Stimulated activated CD8-positive, alpha-beta memory T cell treated with anti-CD3 and anti-CD28 coated beads, Interleukin-7, amount 100 ng/mL, for 1 hour (primary cell): Measurements from ENCODE around the gene KRTCAP3.

ENCODE experiments used
- DNase-seq, 2 donors: peaks; one replicate each; pipeline ENCODE4 v3.0.0-alpha.2; 2020; ENCODE audit warnings: low read depth in 2 of 2

Gene KRTCAP3

DNA sequence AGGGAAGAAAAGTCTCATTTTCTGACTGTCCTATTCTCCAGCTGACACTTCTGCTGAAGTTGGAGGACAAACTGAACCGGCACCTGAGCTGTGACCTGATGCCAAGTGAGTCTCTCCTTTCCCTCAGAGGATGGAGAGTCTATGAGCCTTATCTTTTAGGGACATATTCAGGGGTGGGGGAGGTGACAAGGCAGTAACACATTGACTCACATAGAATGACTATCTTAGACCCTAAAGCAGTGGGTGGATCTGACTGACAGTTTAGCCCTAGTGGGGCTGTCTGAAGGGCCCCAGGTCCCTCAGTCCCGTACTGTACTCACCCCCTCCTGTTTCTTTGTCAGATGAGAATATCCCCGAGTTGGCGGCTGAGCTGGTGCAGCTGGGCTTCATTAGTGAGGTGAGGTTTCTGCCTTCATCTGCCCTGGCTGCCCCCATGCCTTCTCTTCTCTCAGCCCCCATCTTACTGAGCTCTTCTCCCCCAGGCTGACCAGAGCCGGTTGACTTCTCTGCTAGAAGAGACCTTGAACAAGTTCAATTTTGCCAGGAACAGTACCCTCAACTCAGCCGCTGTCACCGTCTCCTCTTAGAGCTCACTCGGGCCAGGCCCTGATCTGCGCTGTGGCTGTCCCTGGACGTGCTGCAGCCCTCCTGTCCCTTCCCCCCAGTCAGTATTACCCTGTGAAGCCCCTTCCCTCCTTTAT lies 805 bp upstream of the KRTCAP3 start:
- DNase-seq: no peak

DNA sequence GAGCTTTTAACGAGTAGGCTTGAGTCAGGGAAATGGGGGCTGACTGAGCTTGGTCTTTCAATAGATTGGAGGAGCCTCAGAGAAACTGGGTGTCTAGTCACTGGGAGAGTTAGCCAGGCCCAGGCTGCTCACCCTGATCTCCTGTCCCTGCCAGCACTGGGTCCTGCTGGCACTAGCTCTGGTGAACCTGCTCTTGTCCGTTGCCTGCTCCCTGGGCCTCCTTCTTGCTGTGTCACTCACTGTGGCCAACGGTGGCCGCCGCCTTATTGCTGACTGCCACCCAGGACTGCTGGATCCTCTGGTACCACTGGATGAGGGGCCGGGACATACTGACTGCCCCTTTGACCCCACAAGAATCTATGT lies 720 bp downstream of the KRTCAP3 start:
- DNase-seq: no peak

DNA sequence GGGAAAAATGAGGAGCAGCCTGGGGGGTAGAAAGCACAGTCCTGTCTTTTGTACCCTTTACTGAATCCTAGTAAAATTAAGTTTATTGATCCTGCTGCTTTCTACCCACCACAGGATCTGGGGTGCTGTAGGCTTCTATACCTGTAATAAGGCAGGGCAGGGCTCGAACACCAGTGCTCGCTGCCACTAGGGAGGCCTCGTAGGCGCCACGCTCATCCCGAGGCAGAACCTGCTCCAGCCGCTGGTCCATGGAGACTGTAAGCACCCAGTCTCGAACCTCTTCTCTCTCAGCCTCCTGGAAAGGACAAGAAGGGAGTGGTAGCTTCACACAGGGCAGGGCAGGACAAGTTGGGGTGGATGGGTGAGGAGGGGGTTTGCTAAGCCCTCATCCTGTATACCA lies 3.0 kb downstream of the KRTCAP3 start:
- no peak for DNase-seq

DNA sequence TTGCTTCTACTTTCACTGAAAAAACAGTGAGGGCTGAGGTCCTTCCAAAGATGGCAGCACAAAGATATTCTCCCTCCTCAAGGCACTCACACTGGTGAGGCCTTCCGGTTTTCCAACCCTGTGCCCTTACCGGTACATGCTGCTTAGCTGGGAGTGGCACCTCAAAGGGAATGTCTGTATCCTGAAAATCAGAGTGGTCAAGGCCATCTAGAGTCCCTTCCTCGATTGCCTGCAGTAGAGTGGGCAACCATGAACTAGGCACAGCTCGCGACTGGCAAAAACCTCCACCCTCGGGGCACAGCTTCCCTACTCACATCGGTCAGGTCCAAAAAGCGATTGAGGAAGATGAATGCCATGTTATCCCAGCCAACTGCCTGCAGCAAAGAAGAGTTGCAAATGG lies 3.4 kb downstream of the KRTCAP3 start:
- DNase-seq: no peak

DNA sequence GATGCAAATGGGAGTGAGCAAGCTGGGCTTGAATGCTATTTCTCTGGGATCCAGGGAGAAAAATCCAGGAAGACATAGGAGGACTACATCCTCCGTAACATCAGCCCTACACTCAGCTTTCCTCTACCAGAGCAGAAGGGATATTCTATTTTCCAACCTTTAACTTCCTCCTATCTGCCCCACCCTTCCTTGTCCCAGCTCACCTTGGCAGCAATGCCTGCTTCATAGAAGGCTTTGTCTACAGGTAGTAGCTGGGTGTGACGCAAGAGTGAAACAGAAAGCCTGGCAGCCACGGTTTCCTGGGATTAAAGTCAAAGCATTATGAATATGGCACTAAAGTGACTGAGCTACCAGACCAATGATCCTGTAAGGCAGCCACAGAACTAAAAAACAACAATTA lies 3.9 kb downstream of the KRTCAP3 start:
- no peak for DNase-seq

DNA sequence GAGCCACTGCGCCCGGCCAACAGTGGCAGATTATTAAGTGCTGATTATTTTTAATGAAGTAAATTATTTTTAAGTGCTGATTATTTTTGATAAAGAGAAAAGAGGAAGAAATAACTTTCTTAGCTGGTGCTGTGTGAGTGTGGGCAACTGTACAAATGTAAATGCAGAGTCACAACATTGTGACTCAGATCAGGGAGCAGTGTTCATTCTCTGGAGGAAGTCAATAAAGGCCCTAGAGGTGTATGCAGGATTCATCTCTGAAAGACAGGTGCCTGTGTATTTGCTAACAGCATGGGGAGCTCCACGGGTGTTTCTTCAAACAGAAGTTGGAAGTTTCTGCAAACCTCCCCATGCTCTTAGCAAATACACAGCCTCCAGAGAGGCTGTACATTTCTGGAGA lies 6.2 kb downstream of the KRTCAP3 start:
- no peak for DNase-seq

DNA sequence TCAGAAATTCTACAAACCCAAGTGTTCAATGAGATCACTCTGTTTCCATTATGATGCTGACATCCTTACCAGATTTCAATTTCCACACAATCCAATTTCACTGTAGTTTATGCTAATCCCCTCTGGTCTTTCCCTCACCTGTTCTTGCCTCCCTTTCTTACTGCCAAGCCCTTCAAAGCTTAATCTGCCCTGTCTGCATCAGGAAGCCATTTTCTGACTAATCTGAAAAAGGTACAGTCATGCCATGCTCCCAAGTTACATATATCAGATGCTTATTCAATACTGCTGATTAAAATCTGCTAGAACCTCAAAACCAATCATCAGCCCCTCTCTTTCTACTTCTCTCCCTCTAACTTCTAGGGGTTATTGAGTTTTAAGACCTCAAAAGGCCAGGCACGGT lies 8.9 kb downstream of the KRTCAP3 start:
- DNase-seq: no peak

DNA sequence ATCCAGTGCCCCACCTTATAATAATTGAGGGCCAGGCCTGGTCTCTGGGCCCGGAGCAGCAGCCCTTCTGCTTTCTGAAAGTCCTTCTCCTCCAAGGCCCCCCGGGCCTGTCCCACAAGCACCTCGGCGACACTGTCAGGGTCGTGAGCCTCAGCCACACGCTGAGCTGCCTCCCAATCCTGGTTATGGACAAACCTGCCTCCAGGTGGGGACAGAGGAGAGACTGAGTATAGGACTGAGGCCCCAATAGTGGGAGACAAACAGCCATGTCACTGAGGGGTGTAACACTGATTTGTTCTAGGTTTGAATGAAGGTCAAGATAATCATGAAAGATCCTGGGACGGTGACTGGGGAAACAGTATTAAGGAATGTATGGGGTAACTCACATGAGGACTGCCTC lies 11.8 kb downstream of the KRTCAP3 start:
- DNase-seq: no peak

DNA sequence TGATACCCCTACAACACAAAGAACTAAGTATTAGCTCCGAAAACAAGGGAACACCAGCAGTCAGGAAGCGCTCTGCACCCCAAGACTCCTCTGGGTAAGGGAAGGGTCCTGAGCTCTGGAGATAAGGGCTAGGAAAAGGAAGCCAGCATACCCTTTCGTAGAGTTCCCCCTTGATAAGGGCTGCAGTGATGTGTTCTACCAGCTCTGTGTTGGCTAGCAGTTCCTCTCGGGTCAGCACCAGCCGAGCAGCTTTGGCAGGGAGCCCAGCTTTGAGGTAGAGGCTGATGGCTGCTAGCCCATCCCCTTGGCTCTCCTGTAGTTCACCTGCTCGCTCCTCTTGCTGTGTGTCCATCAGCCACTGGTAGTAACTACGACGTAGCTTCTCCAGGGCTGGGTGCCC lies 18.9 kb downstream of the KRTCAP3 start:
- no peak for DNase-seq

DNA sequence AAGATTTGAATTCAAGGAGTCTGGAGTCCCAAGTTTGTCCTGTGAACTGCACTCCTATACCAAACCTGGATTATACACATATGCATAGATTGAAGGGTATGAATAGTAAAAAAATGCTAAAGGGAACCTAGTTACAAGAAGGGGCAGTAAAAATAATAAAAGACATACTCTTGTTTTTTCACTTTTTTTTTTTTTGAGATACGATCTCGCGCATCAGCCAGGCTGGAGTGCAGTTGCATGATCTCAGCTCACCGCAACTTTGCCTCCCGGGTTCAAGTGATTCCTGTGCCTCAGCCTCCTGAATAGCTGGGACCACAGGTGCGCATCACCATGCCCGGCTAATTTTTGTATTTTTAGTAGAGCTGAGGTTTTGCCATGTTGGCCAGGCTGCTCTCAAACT lies 22.3 kb downstream of the KRTCAP3 start:
- no peak for DNase-seq

DNA sequence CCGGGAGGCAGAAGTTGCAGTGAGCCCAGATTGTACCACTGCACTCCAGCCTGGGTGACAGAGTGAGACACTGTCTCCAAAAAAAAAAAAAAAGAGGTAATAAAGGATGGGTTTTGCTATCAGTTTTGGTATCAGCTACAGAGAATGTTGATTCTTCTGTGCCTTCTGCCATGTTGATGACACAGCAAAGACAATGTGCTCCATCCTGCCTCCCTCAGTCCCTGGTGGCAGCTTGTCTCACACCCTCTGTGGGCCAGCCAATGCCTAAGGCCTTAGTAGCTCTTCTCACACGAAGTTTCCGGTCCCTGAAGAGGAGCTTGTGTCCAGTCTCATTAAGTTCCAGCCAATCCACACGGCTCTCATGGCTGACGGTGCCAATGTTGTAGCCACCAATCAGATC lies 29.8 kb downstream of the KRTCAP3 start:
- no peak for DNase-seq

DNA sequence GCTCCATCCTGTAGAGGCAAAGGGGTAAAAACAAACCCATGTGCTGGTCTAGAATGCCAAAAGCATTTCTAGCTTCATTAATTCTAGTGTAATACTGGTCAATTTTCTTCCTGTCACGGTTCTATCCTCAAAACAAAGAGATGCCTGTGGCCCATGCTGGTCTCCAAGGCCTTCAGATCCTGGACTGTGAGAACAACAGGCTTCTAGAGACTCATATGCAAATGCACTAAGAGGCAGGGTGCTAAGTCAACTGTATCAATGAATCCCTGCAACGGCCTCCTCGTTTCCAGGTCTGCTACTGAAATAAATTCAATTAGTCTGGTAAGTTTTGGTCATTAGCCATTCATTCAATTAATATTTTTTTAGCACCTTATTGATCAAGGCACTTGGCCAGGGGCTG lies 43.3 kb downstream of the KRTCAP3 start:
- no peak for DNase-seq

DNA sequence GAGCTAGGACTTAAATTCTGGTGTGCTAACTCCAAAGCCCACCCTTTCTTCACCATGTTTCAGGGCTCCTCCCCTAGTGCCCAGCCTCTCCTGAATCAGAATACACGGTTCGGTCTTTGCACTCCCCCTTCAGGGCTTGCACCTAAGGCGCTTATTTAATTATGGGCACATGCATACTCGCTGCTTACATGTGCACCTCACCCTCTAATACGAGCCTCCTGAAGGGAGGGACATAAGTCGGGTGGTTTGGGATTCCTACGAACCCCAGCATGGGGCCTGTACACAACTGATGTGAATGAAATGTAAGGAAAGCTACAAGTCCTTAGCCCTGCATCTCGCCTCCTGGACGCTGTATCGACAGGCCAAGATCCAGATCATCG lies 46.9 kb downstream of the KRTCAP3 start:
- DNase-seq: no peak

DNA sequence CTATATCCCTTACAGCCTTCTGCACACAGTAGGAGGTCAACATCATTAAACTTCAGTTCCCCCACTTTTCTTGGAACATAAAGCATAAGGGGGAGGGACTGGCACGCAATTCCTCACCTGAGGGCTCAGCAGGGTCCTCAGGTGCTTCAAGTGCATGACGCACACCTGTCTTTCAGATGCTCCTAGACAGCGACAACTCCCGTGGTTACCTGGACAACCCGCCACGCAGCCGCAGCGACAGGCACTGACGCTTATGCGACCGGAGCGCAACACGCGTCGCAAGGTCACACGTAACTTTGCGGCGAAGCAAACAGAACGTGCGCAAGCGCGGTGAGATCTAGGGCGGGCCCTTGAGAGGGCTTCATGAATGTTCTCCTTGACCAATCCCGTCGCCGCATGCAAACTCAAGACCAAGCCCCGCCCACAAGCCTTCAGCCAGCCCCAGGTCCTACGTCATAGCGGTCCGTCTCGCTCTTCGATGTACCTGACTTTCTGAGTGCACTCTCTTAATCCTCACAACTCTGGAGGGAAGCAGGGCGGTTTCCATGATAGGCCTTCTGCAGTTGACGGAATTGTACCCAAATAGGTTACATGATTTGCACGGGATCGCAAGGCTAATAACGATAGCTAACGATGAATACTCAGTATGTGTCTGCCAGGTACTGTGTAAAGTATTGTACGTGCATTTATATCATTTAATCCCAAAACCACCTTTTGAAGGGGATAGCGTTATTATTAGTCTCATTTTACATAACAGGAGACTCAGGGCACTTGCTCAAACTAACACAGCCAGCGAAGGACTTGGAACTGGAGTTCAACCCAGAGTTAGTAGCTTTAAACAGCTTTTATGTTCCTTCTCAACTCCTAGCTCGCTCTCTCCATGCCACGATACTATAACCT lies 47.6 kb downstream of the KRTCAP3 start, which contains the start of gene IFT172:
Gene IFT172 (minus strand): TSS at position 246 of the 900 bp plus-strand sequence. CDS start 90 bp downstream, at position 156.
- DNase-seq: peak; percentile 96 to 98

DNA sequence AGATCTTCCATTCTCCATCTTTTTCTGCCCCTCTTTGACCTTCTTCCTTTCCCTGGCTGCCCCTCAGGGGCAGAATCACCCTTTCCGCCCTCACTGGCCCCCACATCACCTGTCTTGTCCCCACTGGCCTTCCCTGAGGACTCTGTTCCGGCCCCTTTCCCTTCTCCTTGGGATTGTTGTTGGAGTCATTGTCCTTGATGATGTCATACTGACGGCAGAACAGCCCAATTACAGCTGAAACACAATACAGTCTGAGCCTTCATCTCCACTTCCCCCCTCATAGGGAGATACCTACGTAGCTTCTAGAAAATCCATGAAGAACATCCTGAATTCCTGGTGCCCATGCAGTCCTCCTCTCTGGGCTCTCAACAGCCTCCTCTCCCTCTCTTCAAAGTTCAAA lies 50.4 kb downstream of the KRTCAP3 start:
- DNase-seq: no peak

DNA sequence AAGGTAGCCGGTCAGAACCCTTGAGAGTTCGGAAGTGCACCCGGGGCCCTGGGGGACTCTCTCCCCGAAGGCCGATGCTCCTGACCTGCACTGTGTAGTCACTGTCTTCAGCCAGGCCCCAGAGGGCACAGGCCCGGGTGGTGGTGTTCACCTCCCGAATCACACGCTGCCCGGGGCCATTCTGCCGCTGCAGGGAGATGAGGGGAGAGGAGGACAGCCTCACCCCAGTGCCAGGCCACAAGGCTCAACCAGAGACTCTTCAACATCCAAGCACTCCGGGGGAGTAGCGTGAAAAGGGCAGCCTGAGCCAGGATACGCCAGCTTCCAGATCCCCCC lies 51.7 kb downstream of the KRTCAP3 start:
- DNase-seq: no peak
